ENCODE results near the gene CMTM5.

The CMTM5 gene

DNA sequence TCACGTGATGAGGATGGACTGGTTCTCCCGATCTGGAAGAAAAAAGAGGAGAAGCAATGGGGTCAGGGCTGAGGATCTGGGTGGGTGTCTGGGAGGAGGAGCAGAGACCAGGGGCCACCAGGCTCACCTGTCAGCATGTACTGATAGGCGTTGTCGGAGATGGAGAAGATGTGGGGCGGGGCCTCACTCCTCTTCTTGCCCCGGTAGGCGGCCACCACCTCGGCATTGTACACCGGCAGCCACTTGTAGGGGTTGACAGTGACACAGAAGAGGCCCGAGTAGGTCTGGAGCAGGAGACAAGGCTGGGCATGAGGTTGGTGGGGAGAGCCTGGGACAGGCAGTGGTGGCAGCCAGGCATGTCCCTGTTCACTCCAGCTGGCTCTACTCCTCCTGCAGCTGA lies 28.2 kb downstream of the CMTM5 start:
- TF ChIP-seq, protein P1, sequence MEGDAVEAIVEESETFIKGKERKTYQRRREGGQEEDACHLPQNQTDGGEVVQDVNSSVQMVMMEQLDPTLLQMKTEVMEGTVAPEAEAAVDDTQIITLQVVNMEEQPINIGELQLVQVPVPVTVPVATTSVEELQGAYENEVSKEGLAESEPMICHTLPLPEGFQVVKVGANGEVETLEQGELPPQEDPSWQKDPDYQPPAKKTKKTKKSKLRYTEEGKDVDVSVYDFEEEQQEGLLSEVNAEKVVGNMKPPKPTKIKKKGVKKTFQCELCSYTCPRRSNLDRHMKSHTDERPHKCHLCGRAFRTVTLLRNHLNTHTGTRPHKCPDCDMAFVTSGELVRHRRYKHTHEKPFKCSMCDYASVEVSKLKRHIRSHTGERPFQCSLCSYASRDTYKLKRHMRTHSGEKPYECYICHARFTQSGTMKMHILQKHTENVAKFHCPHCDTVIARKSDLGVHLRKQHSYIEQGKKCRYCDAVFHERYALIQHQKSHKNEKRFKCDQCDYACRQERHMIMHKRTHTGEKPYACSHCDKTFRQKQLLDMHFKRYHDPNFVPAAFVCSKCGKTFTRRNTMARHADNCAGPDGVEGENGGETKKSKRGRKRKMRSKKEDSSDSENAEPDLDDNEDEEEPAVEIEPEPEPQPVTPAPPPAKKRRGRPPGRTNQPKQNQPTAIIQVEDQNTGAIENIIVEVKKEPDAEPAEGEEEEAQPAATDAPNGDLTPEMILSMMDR (IDR thresholded peaks at IDR 0.05) = no peak
- Histone ChIP-seq H3K27ac (no peak overlapping the region), H3K4me3 (no peak overlapping the region)
- no peak for DNase-seq (ENCODE audit: low spot score)

DNA sequence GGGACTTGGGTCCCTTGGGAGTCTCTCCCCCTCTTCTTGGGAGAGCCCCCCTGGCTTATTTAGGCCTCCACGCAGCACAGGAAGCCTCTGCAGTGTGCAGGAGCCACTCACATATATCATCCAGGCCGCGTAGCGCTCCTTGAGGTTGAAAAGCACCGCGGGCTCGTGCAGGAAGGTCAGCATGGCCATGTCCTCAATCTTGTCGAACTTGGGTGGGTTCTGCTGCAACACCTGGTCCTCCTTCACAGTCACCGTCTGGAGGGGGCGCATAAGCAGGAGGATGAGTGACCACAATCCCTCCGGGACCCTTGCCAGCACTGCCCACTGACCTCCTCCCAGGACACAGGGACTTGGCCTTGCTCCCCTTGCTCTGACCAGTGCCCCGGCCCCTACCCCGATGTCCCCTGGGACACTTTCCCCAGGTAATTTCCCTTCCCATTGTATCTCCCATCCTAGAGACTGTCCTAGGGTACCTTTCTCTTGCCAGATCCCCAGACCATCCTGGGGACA lies 28.7 kb downstream of the CMTM5 start:
- Histone ChIP-seq H3K4me3 (no peak overlapping the region), H3K27ac (no peak overlapping the region)
- no peak for DNase-seq (ENCODE audit: low spot score)
- TF ChIP-seq, protein P1 (IDR thresholded peaks at IDR 0.05) = no peak

DNA sequence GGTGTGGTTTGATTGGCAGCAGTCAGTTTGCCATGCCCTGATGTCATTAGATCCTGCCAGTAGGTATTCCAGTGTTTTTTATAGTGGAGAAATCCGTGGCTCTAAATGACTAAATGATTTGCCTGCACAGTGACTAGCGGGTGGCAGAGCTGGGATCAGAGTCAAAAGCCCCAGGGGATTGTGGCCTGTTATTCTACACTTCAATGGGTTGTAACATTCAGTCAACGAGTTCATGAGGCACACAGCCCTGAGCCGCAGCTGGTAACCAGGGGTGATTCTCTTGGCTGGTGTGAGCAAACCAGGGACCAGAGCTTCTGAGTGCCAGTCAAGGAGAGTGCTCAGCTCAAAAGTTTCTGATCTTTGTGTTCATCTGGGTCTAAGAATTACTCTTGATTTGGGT lies 29.4 kb downstream of the CMTM5 start:
- no peak for DNase-seq (ENCODE audit: low spot score)
- TF ChIP-seq, protein P1 (IDR thresholded peaks at IDR 0.05) = no peak
- H3K4me3 ChIP-seq = no peak overlapping the region
- no peak overlapping the region for H3K27ac ChIP-seq

DNA sequence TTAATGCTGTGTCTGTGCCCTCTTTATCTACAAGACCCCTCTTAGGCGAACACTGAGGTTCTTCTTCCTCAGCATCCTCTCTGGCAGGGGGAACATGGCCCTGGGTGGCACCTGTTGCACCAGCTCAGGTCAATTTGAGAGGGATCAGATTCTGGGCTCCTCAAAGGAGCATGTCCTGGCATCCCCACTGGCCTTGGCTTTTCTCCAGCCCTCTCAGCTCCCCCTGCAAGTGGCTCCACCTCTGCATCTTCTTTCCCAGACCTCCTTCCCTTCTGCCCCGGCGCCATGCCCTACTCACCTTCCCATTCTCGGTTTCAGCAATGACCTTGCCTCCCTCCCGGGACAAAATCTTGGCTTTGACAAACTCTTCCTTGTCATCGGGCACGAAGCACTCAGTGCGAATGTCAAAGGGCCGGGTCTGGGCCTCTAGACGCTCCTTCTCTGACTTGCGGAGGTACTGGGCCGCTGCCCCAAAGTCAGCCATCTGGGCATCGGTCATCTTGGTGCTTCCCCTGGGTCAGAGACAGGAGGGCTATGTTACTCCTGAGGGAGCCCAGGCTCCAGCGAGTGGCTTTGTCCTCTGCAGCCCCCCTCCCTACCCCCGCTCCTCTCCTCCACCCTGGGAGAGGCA lies 30.0 kb downstream of the CMTM5 start:
- TF ChIP-seq, protein P1 (IDR thresholded peaks at IDR 0.05) = no peak
- no peak overlapping the region for H3K4me3 ChIP-seq
- H3K27ac ChIP-seq = no peak overlapping the region
- DNase-seq (ENCODE audit: low spot score) = no peak

DNA sequence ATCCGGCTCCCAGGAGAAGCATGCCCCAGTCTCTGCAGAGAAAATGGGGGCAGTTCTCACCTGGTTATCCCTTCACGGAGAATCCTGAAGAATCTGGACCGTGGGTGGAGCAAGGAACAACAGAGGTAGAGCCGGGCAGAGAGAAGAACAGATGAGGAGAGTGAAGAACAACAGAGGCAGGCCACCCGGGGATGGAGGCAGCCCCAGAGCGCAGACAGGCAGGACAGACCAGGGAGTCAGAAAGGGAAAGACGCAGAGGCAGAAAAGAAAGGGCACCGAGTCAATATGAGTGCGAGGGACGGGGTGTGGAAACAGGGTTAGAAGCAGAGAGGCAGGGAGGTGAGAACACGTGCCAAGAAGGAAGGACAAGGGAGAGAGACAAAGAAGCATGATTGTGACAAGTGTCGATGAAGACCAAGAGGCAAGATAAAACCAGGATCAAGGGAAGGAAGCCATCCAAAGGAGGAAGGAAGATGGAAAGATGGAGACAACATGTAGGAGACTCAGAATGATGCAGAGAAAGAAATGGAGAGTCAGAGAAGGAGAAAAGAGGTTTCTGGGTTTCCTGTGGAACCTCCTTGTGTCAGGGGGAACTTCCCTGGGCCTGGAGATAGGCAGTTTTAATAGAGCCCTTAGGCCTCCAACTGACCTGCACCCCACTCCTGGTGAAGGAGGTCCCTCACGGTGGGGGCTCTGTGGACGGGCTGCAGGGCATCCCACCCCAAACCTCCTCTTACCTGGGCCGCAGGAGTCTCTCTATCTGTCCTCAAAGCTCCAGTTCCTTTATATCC lies 30.9 kb downstream of the CMTM5 start, which contains the start of gene MYH6:
MYH6 (minus strand) TSS at position 758 of the 791 bp plus-strand sequence. CDS start 1,050 bp downstream, outside the sequence.
- TF ChIP-seq, protein P1 (IDR thresholded peaks at IDR 0.05) = no peak

DNA sequence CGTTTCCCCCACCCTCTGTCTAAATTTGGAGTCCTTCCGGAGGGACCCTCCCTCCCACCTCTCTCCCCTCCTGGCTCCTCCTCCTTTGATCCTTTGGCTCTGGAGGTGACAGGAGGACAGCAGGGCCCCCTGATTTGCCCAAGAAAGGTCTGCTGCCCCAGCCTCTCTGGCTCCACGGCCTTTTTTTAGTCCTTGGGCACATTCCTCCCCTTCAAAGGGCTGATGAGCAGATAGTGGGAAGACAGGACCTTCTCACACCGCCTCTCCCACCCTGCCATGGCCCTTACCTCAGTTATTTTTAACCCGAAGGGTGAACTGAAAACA lies 31.4 kb downstream of the CMTM5 start:
- Histone ChIP-seq H3K27ac (no peak overlapping the region), H3K4me3 (no peak overlapping the region)
- no peak for DNase-seq (ENCODE audit: low spot score)
- TF ChIP-seq, protein P1 (IDR thresholded peaks at IDR 0.05) = no peak

More for the DNA sequence above, 30.9 kb downstream of the CMTM5 start, which contains the start of gene MYH6:
- H3K4me3 ChIP-seq = no peak within 1 kb of the TSS
- no peak within 1 kb of the TSS for H3K27ac ChIP-seq
- DNase-seq (ENCODE audit: low spot score) = no peak

All from coronary artery (tissue), 2 donors.